ENCODE measurements around the gene PRDM12.

The PRDM12 gene

GRCh38 chr9:130664251-130665028 lies at the start of gene PRDM12:
TSS of gene PRDM12 (plus strand) at chr9:130664594. CDS start at chr9:130664654, 60 bp downstream.
- FAIRE-seq (no peak), DNase-seq (ENCODE audit: insufficient read length, low spot score) (no peak)

DNA sequence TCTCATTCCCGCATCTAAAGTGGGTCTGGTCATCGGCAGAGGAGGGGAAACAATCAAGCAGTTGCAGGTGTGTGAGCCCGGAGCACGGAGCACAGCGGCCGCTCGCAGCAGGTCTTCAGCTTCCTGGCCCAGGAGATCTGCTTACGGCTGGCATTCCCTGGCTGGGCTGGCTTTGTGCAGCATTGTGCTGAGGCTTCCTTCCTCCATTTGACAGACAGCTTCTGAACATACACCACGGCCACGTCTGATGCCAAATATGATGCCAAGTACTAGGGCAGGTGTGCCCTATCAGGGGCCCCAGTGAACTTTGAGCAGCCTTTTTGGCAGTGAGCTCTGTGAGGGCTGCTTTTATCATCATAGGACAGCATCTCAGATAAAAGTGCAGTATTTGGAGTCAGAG lies 47.9 kb upstream of the PRDM12 start:
- FAIRE-seq = no peak

DNA sequence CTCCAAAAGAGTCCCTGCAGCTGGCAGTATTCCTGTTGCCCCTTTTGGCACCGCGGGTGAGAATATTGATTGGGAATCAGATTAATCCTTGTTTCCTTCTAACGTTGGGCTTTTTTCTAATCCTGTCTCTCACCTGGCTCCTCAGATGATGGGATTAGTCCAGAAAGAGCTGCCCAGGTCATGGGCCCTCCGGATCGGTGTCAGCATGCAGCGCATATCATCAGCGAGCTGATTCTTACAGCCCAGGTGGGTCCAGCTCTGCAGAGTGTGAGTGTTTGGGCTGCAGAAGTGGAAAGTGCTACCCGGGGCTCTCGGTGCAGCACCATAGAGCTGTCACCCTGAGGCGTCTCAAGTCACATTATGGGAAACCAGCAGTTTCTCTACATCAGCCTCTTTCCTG lies 40.9 kb upstream of the PRDM12 start:
- FAIRE-seq (no peak), DNase-seq (ENCODE audit: insufficient read length, low spot score) (no peak)

More for the DNA sequence above, 47.9 kb upstream of the PRDM12 start:
- DNase-seq (ENCODE audit: insufficient read length, low spot score) = no peak

- DNase-seq (ENCODE audit: insufficient read length, low spot score) (no peak), FAIRE-seq (no peak)
Measured at GRCh38 chr9:130624154-130624553, 40.2 kb upstream of the PRDM12 start.

- FAIRE-seq = no peak
- no peak for DNase-seq (ENCODE audit: insufficient read length, low spot score)
Measured at GRCh38 chr9:130626249-130626996, 38.0 kb upstream of the PRDM12 start.

DNA sequence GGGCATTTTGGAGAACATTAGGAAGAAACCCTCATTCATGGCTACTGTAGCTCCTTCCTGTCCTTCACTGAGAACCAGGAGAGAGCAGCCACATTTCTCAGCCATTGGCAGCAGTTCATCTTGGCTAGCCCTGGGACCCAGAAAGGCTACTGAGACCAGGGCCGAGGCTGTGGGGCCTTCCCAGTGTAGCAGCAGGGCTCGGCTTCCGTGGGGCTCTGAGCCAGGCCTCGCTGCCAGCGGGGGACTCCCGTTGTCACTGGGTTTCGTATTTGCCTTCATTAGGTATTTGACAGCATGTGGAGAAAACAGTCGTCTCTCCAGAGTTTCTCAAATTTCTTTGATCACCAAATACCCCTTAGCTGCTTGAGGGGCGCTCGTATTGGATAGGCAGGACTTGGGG lies 37.3 kb upstream of the PRDM12 start:
- DNase-seq (ENCODE audit: insufficient read length, low spot score) = no peak
- no peak for FAIRE-seq

GRCh38 chr9:130627896-130628792 lies 36.2 kb upstream of the PRDM12 start:
- DNase-seq (ENCODE audit: insufficient read length, low spot score) = no peak
- no peak for FAIRE-seq

DNA sequence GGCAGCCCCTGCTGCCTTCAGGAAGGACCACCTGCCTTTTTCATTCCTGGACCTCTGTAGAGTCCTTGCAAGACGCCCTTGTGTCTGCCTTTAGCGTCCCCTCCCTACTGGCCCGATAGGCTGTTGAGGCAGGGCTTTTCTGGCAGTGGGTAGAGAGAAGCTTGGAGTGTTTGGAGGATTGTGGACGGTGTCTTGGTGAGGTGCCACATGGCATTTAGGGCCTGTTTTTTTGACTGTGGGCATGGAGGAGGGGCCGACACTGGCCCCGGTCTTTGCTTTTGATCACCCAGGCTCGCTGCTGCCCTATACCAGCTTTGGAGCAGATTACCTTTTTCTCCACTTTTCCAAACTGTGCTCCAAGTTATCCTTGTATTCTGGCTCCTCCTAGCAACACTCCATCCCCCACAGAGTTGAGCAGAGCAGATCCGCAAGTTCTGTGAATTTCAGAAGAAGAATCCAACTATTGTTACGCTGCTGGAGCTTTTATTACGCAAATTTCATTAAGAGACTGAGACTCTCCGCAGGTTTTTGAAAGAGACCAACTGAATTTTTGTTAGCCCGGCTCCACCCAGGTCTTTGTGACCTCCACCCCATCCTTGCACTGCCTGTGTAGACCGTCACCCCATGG lies 34.8 kb upstream of the PRDM12 start:
- FAIRE-seq (no peak), DNase-seq (ENCODE audit: insufficient read length, low spot score) (no peak)

- no peak for FAIRE-seq
- no peak for DNase-seq (ENCODE audit: insufficient read length, low spot score)
Measured at GRCh38 chr9:130630071-130630450, 34.3 kb upstream of the PRDM12 start.

GRCh38 chr9:130630506-130631330 lies 33.7 kb upstream of the PRDM12 start:
- DNase-seq (ENCODE audit: insufficient read length, low spot score) = no peak
- FAIRE-seq = no peak

GRCh38 chr9:130631331-130632080 lies 32.9 kb upstream of the PRDM12 start:
- no peak for DNase-seq (ENCODE audit: insufficient read length, low spot score)
- FAIRE-seq = no peak

GRCh38 chr9:130632081-130632710 lies 32.2 kb upstream of the PRDM12 start:
- DNase-seq (ENCODE audit: insufficient read length, low spot score) = no peak
- no peak for FAIRE-seq

DNA sequence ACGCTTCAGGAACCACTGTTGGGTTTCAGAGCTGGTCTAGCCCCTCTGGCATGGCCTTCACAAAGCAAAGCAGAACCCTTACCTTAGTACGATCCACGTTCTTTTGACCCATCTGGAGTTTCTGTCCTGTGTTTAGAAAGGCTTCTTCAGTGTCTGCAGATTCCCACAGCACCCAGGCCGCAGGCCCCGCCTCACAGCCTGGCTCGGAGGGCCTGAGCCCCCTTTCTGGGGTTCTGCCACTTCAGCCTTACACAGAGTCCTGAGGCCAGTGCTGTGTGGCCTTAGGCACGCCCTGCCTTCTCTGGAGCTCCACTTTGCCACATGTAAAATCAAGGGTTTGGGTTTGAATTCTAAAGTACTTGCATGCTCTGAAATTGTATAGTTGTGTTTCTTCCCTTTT lies 31.6 kb upstream of the PRDM12 start:
- no peak for FAIRE-seq
- DNase-seq (ENCODE audit: insufficient read length, low spot score) = no peak

DNA sequence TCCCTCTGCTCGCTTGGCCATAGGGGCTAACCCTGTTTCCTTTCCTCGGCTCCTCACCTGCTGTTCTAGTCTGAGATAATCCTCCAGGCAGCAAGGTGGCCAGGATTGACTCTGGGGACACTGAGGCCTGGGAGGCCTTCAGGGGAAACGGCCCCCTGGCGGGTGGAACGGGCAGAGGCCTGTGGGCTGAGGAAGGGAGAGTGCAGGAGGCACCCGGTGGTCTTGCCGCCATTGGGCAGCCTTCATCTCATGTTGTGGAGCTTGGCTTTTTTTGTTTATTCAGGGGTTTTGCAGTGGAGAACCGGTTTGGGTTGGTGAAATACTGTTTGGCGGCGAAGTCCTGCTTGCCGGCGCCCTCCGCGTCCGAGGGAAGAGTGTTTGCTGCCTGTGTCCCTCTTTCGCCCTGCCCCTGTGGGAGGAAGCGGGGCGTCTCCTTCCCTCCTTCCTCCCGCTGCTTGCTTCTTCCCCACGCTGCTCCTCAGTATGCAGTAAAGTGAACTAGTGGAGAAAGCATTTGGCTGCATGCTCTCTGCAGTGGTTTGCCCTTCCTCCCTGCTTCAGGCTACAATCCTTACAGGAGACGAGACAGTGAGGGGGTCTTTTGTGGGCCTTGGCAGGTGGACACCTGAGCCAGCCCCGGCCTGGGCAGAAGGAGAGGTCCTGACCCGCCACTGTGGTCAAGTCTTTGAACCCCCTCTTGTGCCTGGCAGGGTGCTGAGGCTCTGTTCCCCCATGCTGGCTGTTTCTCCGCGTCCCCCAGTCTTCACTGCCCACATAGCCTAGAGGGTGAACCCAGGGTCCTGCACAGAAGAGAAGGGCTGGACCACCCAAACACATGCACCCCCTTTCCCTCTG lies 30.8 kb upstream of the PRDM12 start:
- FAIRE-seq = no peak
- no peak for DNase-seq (ENCODE audit: insufficient read length, low spot score)

DNA sequence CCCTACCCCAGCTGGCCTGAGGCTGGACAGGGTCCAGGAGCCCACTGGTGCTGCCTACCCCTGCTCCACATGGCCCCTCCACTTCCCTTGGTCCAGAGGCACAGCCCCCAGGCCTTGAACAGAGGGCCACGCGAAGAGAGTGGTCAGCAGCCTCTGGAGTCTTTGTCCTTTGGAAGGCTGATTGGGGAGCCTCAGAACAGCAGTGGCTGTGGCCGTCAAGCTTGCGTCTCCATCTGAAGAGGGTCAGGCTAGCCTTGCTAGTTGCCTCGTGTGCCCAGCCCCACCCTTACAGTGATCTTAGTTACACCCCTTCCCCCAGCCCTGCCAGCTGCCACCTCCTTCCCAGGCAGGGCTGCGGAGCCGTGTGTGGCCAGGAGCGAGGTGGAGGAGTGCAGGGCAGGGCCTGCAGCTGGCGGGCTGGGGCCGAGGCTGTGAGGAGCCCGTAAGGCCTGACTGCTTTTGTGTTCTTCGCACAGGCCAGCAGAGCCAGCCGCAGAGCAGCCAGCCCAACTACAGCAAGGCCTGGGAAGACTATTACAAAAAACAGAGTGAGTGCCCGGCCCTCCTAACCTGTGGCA lies 30.1 kb upstream of the PRDM12 start:
- DNase-seq (ENCODE audit: insufficient read length, low spot score) = no peak
- FAIRE-seq = no peak

DNA sequence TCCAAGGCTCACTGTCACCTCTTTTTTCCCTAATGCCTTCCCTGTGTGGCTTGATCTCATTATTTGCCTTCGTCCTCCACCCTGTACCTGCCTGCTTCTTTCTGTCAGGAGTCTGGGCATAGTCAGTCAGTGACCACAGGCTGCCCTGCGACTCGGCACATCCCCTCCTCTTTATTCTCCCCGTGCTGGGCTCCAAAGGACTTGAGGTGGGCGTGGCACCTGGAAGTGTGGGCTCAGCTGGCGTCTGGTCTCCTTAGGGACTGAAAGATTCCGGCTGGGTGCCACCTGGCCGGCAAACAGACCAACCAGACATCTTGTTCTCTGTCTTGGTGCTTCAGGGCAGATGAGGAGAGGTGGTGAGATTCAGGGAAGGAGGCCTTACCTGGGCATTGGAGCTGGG lies 29.6 kb upstream of the PRDM12 start:
- DNase-seq (ENCODE audit: insufficient read length, low spot score) = no peak
- FAIRE-seq = no peak

DNA sequence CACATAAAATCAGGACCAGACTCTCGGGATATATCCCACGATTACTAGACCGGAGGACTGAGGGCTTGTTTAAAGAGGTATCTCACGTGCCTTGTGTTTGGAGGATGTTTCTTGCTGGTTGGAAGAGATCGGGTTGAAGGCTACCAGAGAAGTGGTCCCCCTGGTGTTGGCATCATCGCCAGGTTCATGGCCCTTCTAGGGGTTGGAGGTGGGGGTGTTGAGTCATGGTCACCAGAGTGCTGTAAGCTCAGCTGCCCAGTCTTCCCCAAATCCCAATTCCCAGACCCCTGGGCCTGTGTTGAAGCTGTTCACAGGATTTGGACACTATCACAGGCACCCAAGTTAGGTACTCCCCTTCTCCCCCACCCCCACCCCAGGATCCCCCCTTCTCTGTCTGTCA lies 29.1 kb upstream of the PRDM12 start:
- FAIRE-seq = no peak
- no peak for DNase-seq (ENCODE audit: insufficient read length, low spot score)
